GM21576 (cell line): Measurements from ENCODE around the gene MPPED2.
"Not testable (repeated sequence)": the region's sequence is repeated elsewhere in the genome, so short reads cannot be mapped to it uniquely, and the experiment has no call there.

Experiments
- ATAC-seq: cut with Tn5 transposase; IDR thresholded peaks from one replicate; pipeline ENCODE4 v1.9.1; 2021; ENCODE audit warnings: mild to moderate bottlenecking, moderate library complexity; ENCODE audit not compliant: unreplicated experiment

The MPPED2 gene

DNA sequence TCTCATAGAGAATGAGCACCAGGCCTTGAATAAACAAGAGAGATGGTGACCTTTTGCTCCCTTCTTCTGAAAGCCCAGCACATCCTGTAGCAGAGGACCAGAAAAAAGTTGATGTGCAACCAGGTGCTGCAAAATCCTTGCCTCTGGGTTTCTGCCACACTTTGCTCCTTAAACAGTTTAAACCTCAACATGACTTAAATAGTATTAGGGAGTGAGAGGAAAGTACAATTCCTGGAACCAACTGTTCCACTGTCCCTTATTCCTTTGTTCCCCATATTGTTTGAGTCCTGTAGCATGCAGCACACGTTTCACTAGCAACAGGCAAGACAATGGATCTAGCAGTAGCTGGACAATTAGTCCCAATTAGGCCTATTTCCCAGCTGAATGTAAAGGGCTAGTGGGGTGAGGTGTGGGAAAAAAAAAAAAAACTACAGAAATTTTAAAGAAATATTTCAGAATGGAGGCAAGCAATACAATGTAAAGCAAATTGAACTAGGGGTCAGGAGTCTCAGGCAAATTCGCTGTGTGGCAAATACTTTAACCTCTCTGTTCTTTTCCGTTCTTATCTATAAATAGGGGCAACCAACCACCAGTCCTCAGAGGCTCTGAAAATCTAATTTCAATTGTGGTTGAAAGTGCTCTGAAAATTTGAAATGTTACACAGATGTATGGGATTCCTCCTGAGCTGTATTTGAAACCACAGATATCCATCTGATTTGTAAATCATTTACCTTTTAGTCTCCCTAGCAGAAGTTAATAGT, 6.6 kb downstream of the MPPED2 start:
- no peak for ATAC-seq

DNA sequence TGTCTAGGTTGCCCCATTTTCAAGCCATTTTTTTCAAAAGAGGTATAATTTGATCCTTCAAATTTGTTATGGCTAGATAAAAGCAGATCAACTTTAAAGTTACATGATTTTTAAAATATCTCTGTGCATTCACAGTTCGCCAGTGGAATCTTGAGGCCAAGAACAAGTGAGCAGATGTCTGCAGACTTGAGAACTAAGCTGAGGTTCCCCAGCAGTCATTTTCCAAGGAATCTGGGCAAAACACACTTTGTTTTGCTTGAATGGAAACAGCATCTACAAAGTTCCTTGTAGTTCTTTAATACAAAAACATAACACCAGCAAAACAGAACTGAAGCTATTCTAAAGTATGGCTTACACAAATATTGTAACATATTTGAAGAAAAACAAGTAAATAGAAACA, 7.7 kb downstream of the MPPED2 start:
- ATAC-seq, result no peak

DNA sequence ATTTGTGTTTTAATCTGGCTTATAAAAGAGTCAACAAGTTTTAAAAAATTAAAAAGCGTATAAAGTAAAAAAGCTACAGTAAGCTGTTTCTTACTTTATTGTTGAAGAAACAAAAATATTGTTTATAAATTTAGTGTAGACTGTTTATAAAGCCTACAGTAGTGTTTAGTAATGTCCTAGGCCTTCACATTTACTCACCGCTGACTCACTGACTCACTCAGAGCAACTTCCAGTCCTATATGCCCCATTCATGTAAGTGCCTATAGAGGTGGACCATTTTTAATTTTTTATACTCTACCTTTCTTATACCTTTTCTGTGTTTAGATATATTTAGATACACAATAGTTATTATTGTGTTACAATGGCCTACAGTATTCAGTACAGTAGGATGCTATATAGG, 12.2 kb downstream of the MPPED2 start:
- no peak for ATAC-seq

DNA sequence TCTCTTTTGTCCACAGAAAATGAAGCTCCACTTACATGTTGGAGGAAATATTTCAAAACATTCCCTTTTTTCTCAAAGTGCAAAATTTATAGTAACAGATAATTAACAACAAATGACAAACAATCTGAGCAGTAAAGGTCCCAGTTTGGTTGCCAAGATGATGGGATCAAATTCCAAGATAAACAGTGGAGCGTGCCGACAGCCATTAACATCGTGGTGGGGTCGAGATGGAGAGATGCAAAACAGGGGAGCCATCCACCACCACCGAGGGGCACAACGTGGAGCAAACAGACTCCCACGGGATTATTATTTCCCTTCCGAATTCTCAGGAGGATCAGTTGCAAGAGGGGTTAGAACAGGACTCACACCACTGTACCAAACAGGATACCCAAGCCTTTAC, 17.2 kb downstream of the MPPED2 start:
- ATAC-seq, result no peak

DNA sequence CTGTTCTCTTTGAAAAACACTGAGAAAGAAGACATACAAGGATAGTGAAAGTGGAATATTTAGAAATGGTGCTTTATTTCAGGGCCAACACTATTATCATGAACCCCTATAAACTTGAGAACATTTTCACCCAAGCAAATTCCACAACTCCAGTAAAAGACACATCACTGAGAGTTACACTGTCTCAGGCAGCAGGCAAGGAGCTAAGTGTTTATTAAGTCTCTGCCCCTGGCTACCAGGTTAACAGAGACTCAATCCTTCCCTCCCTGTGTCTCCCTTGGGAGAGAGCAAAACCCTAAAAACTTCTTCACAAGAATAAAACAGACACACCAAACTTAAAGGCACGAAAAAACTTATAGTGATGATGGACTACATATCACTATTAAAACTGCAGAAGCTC, 18.5 kb downstream of the MPPED2 start:
- no peak for ATAC-seq

DNA sequence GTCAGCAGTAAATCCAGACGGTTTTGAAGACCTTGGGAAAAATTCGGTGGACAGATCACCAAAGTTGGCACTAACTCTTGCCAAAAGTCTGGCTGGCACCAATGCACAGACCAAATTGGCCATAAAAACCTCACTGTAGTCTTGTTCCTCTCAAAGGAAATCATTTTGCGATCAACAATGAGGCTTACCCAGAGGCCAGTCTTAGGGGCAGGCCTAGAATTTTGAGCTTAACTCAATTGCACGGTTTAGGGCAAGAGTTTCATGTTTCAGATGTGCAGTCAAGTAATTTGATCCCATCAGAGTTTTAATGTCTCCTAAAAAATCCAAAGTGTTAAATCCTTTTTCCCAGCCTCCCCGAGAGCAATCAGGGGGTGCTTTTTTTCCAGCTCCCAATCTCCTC, 19.0 kb downstream of the MPPED2 start:
- ATAC-seq, result no peak

- ATAC-seq, result no peak
Measured at GRCh38 chr11:30566482-30566881, 19.7 kb downstream of the MPPED2 start.

DNA sequence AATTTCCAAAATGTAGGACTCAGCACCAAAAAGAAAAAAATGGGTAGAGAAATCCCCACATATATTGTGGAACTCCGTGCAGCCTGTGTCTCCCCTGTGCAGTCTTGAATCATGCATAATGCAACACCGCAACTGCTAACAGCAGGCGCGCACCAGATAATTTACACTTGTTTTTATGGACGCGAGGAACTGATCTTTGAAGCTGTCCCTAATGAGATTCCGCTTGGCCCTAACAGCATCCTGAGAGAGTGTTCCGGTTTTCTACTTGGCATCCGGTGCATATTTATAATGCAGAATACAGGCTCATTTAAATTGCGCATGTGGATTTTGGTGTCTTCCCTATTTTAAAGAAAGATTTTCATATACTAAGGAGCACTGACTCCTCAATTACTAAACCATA, 21.1 kb downstream of the MPPED2 start:
- ATAC-seq, result no peak

DNA sequence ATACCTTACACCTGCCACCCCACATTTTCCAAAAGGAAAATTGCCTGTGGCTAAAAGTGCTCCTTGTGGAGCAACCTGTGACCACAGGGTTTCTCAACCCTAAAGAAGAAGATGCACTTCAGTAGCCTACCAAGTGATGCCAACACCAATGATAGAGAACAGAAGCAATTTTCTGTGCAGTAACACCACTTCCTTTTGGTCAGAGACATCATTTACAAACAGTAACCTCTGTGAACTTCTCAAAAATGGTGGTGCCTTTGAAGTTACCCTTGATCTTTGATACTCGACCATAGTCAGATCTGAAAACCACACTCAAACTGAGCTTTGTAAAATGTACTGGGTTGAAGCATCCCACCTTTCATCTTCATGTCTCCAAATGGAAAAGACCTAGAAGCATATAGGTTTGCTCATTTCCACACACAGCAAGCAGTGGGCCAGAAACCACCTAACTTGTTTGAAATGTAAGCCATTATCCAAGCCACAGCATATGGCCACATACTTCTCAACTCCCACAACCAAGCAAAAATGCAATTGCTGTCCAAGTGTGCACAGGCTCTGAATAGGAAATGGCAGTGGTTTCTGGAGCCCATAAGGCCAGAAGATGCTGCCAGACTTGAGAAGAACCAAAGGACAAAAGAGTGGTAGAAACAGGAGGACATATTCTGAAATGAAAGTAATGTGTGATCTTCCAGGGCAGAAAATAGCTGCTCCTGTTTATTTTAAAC, 24.3 kb downstream of the MPPED2 start:
- no peak for ATAC-seq

GRCh38 chr11:30560206-30561106, 25.7 kb downstream of the MPPED2 start:
- ATAC-seq, result no peak

- no peak for ATAC-seq
Measured at GRCh38 chr11:30559004-30559403, 27.1 kb downstream of the MPPED2 start.

- ATAC-seq, result not testable (repeated sequence)
Measured at GRCh38 chr11:30554587-30554986, 31.6 kb downstream of the MPPED2 start.

GRCh38 chr11:30553521-30554110, 32.5 kb downstream of the MPPED2 start:
- ATAC-seq, result no peak

- ATAC-seq, result no peak
Measured at GRCh38 chr11:30552839-30553238, 33.3 kb downstream of the MPPED2 start.

DNA sequence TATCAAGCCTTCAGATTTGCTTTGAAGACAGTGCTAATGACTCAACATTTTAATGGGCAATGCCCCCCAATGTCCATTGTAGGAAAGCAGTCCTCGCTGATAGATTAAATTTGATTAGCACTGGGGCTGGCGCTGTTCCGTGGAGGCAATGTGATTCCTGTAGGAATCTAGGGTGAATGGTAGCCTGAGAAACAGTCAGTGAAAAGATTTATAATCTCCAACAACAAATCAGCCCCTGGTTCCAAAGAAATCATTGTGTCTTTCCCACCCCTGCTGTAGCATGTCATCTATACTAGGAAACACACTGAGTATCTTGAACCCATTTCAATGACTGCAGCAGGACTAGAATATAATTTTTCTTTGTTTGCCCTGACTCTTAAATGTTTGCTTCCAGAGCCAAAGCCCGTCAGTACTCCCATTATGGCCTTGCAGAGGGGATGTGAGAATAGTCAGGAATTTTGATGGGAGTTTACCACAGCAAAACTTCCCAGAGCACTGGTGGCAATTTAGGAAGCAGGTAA, 36.1 kb downstream of the MPPED2 start:
- no peak for ATAC-seq

DNA sequence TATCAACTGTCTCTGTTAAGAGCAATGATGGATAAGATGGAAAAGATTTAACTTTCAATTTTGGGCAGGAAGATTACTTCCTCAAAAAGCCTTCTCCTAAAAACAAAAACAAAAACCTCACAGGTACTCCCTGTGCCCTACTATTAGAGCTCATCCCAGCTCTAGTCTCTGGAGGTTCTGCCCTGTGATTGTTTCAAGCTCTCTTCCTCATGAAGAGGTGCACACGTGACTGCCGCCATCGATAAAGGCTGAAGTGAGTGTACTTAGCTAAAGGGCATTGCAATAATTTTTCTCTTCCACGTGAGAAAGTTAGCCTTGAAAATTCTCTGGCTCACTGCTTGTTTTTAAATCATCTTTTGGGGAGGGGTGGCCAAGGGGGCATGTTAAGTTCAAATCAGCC, 36.6 kb downstream of the MPPED2 start:
- ATAC-seq, result no peak

GRCh38 chr11:30546334-30546733, 39.8 kb downstream of the MPPED2 start:
- no peak for ATAC-seq

- ATAC-seq, result no peak
Measured at GRCh38 chr11:30545507-30545906, 40.6 kb downstream of the MPPED2 start.

DNA sequence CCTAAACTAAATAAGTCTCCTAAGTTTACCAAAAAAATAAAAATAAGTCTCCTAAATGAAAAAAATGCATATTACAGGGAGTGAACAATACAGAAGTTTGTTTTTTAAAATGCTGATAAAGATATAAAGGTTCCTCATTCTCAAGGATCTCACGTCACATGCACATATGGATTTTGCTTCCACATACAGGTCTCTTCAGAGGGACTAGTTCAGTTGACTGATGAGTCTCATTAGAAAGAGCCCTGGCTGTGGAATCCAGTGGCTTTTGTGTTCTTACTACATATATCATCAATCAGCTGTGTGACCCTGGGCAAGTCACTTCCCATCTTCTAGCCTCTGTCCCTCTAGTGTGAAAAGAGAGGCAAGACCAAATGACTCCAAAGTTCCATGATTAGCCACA, 43.1 kb downstream of the MPPED2 start:
- ATAC-seq, result no peak

- no peak for ATAC-seq
Measured at GRCh38 chr11:30540781-30541180, 45.4 kb downstream of the MPPED2 start.

GRCh38 chr11:30538251-30538650, 47.9 kb downstream of the MPPED2 start:
- ATAC-seq, result no peak
